ENCODE measurements around the gene ZDHHC12.

Gene ZDHHC12

GRCh38 chr9:128688501-128689292 lies 35.2 kb downstream of the ZDHHC12 start, which contains the start of gene SET:
Gene SET, plus strand, starts transcription at chr9:128689222. Its CDS starts 361 bp downstream, at chr9:128689583.
- Histone ChIP-seq H4K20me1 (peaks cover 33 to 39% (median 38%) of the 10 kb centered on the region in 11 experiments), H3K4me2 (peak within 1 kb of the TSS; percentile 83 to 100 (median 96)), H3K9ac (peak within 1 kb of the TSS; percentile 88 to 99 (median 97))

GRCh38 chr9:128687453-128687852 lies 36.5 kb downstream of the ZDHHC12 start:
- peak overlapping the region in 4 of 11 experiments; percentile 97 to 98 (median 98); a peak in 4 of 22 replicates for H3K9ac ChIP-seq
- H3K27ac ChIP-seq = peak overlapping the region in 9 of 11 experiments; percentile 87 to 99 (median 97); a peak in 14 of 22 replicates
- no peaks in the 10 kb centered on the region; a peak in 1 of 22 replicates for H3K9me3 ChIP-seq (replicated peaks in 1 of 11)
- H3K4me1 ChIP-seq = peaks cover 63 to 71% (median 69%) of the 10 kb centered on the region in 10 experiments
- peaks cover 25 to 26% (median 26%) of the 10 kb centered on the region in 11 experiments for H4K20me1 ChIP-seq
- no peak for TF ChIP-seq Cebpa-rat (IDR thresholded peaks at IDR 0.05)
- no peaks in the 10 kb centered on the region for H3K27me3 ChIP-seq
- peaks cover 13 to 25% (median 23%) of the 10 kb centered on the region in 11 experiments for H3K36me3 ChIP-seq
- no peak overlapping the region for H3K4me3 ChIP-seq
- peak overlapping the region; percentile 83 to 100 (median 96); a peak in 21 of 22 replicates for H3K4me2 ChIP-seq

More at GRCh38 chr9:128688501-128689292, 35.2 kb downstream of the ZDHHC12 start, which contains the start of gene SET:
- Histone ChIP-seq H3K4me1 (peaks cover 54 to 72% (median 63%) of the 10 kb centered on the region in 10 experiments), H3K27ac (peak within 1 kb of the TSS; percentile 77 to 99 (median 97)), H3K4me3 (peak within 1 kb of the TSS; percentile 77 to 99 (median 92)), H3K36me3 (peaks cover 25 to 38% (median 36%) of the 10 kb centered on the region in 11 experiments), H3K27me3 (no peaks in the 10 kb centered on the region), H3K9me3 (replicated peaks in 1 of 11) (no peaks in the 10 kb centered on the region; a peak in 1 of 22 replicates)
- TF ChIP-seq Cebpa-rat (IDR thresholded peaks at IDR 0.05) = peak in 3 of 11 experiments; percentile 4 to 26 (median 6); a peak in 2 of 22 replicates

GRCh38 chr9:128685636-128686489 lies 38.1 kb downstream of the ZDHHC12 start:
- peak overlapping the region; percentile 82 to 95 (median 92) for H3K27ac ChIP-seq

GRCh38 chr9:128684325-128685199 lies 39.4 kb downstream of the ZDHHC12 start:
- peak overlapping the region; percentile 74 to 94 (median 82) for H3K4me3 ChIP-seq
- peaks cover 57 to 71% (median 64%) of the 10 kb centered on the region in 10 experiments for H3K4me1 ChIP-seq
- peak overlapping the region; percentile 92 to 100 (median 98) for H3K4me2 ChIP-seq
- peak overlapping the region; percentile 82 to 95 (median 92) for H3K27ac ChIP-seq
- TF ChIP-seq Cebpa-rat (IDR thresholded peaks at IDR 0.05) = no peak
- H3K9me3 ChIP-seq (replicated peaks in 1 of 11) = no peaks in the 10 kb centered on the region
- peaks cover 0 to 7% (median 0%) of the 10 kb centered on the region in 11 experiments; a peak in 1 of 22 replicates for H3K36me3 ChIP-seq
- H3K27me3 ChIP-seq = no peaks in the 10 kb centered on the region
- peak overlapping the region; percentile 88 to 94 (median 91) for H3K9ac ChIP-seq
- peaks cover 0 to 1% (median 0%) of the 10 kb centered on the region in 11 experiments; a peak in 2 of 22 replicates for H4K20me1 ChIP-seq

More at GRCh38 chr9:128685636-128686489, 38.1 kb downstream of the ZDHHC12 start:
- no peaks in the 10 kb centered on the region for H3K27me3 ChIP-seq
- peaks cover 59 to 67% (median 63%) of the 10 kb centered on the region in 10 experiments for H3K4me1 ChIP-seq
- H3K9ac ChIP-seq = peak overlapping the region; percentile 80 to 94 (median 91)
- TF ChIP-seq Cebpa-rat (IDR thresholded peaks at IDR 0.05) = no peak
- H3K36me3 ChIP-seq = peaks cover 0 to 15% (median 8%) of the 10 kb centered on the region in 11 experiments; a peak in 13 of 22 replicates
- H3K4me2 ChIP-seq = peak overlapping the region; percentile 92 to 100 (median 98)
- H3K9me3 ChIP-seq (replicated peaks in 1 of 11) = no peaks in the 10 kb centered on the region; a peak in 1 of 22 replicates
- H4K20me1 ChIP-seq = peaks cover 9 to 11% (median 10%) of the 10 kb centered on the region in 11 experiments
- peak overlapping the region; percentile 74 to 94 (median 82) for H3K4me3 ChIP-seq

GRCh38 chr9:128684065-128684324 lies 39.9 kb downstream of the ZDHHC12 start:
- Histone ChIP-seq H3K36me3 (peaks cover 0 to 7% (median 0%) of the 10 kb centered on the region in 11 experiments; a peak in 1 of 22 replicates), H3K27ac (peak overlapping the region; percentile 82 to 95 (median 92)), H3K4me3 (peak overlapping the region; percentile 74 to 94 (median 82)), H3K27me3 (no peaks in the 10 kb centered on the region), H4K20me1 (peaks cover 0 to 7% (median 0%) of the 10 kb centered on the region in 11 experiments; a peak in 3 of 22 replicates), H3K4me1 (peaks cover 57 to 71% (median 65%) of the 10 kb centered on the region in 10 experiments), H3K9ac (peak overlapping the region; percentile 88 to 94 (median 91)), H3K9me3 (replicated peaks in 1 of 11) (no peaks in the 10 kb centered on the region), H3K4me2 (peak overlapping the region; percentile 92 to 100 (median 98))
- no peak for TF ChIP-seq Cebpa-rat (IDR thresholded peaks at IDR 0.05)

GRCh38 chr9:128683340-128684064 lies 40.4 kb downstream of the ZDHHC12 start:
- Histone ChIP-seq H3K27ac (peak overlapping the region; percentile 82 to 95 (median 92)), H3K9ac (peak overlapping the region; percentile 88 to 94 (median 91)), H3K4me3 (peak overlapping the region; percentile 74 to 94 (median 82))

GRCh38 chr9:128677794-128678193 lies 46.1 kb downstream of the ZDHHC12 start:
- peaks cover 0 to 38% (median 17%) of the 10 kb centered on the region in 11 experiments; a peak in 11 of 22 replicates for H3K36me3 ChIP-seq
- H3K4me2 ChIP-seq = no peak overlapping the region
- TF ChIP-seq Cebpa-rat (IDR thresholded peaks at IDR 0.05) = no peak
- H3K4me1 ChIP-seq = peaks cover 10 to 22% (median 14%) of the 10 kb centered on the region in 10 experiments
- no peaks in the 10 kb centered on the region for H3K9me3 ChIP-seq (replicated peaks in 1 of 11)
- no peak overlapping the region for H3K27ac ChIP-seq
- H3K4me3 ChIP-seq = no peak overlapping the region
- peaks cover 0 to 16% (median 0%) of the 10 kb centered on the region in 11 experiments; a peak in 5 of 22 replicates for H4K20me1 ChIP-seq
- no peaks in the 10 kb centered on the region for H3K27me3 ChIP-seq
- no peak overlapping the region for H3K9ac ChIP-seq

More at GRCh38 chr9:128683340-128684064, 40.4 kb downstream of the ZDHHC12 start:
- peaks cover 57 to 70% (median 63%) of the 10 kb centered on the region in 10 experiments for H3K4me1 ChIP-seq
- peaks cover 0 to 7% (median 0%) of the 10 kb centered on the region in 11 experiments; a peak in 3 of 22 replicates for H4K20me1 ChIP-seq
- H3K4me2 ChIP-seq = peak overlapping the region; percentile 92 to 100 (median 98)
- peaks cover 0 to 7% (median 0%) of the 10 kb centered on the region in 11 experiments; a peak in 1 of 22 replicates for H3K36me3 ChIP-seq
- H3K9me3 ChIP-seq (replicated peaks in 1 of 11) = no peaks in the 10 kb centered on the region
- H3K27me3 ChIP-seq = no peaks in the 10 kb centered on the region
- no peak for TF ChIP-seq Cebpa-rat (IDR thresholded peaks at IDR 0.05)

Measured in BLaER1 treated with 17β-estradiol and CSF1 and Interleukin-3, amounts not matched to agents 10 nM and 100 nM (cell line).